ENCODE data around the gene STOX1. TPM values are rescaled to one million over a fixed set of nuclear protein-coding genes. Genes with fewer than 3 reads are reported as not detected.

The STOX1 gene
- total and polyA plus RNA-seq, 8 donors, result 0.73 to 1.8 (median 1.1) TPM

DNA sequence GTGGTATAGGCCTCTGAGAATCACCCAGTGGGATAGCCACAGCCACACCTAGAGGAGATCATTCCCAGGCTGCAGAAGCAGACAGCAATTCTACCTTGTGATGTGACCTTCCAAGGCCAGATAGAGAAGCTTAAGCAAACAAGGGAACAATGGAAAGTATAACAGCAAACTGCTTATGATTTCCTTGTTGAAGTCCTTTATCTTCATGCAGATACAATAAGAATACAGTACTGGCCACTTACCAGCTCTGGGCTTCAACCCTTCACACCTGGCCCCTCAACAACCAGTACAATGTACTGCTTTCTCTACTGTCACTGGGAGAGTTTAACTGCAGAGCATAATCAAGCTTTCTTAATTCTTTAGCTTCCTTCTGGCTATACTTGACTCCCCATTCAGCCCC lies 51.2 kb downstream of the STOX1 start:
- FAIRE-seq, result no peak
- H3K36me3 ChIP-seq, result no peaks in the 10 kb centered on the region
- ATAC-seq, result no peak
- H3K9me3 ChIP-seq, result no peaks in the 10 kb centered on the region
- intact Hi-C loops (cut with DNase I), result no loop called here
- no peaks in the 10 kb centered on the region for H3K4me1 ChIP-seq
- DNase-seq, result no peak
- TF ChIP-seq, protein P1, sequence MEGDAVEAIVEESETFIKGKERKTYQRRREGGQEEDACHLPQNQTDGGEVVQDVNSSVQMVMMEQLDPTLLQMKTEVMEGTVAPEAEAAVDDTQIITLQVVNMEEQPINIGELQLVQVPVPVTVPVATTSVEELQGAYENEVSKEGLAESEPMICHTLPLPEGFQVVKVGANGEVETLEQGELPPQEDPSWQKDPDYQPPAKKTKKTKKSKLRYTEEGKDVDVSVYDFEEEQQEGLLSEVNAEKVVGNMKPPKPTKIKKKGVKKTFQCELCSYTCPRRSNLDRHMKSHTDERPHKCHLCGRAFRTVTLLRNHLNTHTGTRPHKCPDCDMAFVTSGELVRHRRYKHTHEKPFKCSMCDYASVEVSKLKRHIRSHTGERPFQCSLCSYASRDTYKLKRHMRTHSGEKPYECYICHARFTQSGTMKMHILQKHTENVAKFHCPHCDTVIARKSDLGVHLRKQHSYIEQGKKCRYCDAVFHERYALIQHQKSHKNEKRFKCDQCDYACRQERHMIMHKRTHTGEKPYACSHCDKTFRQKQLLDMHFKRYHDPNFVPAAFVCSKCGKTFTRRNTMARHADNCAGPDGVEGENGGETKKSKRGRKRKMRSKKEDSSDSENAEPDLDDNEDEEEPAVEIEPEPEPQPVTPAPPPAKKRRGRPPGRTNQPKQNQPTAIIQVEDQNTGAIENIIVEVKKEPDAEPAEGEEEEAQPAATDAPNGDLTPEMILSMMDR (IDR thresholded peaks at IDR 0.05), result no peak
- H3K27me3 ChIP-seq, result no peaks in the 10 kb centered on the region
- no peak overlapping the region for H3K27ac ChIP-seq
- no peak overlapping the region for H3K4me3 ChIP-seq

DNA sequence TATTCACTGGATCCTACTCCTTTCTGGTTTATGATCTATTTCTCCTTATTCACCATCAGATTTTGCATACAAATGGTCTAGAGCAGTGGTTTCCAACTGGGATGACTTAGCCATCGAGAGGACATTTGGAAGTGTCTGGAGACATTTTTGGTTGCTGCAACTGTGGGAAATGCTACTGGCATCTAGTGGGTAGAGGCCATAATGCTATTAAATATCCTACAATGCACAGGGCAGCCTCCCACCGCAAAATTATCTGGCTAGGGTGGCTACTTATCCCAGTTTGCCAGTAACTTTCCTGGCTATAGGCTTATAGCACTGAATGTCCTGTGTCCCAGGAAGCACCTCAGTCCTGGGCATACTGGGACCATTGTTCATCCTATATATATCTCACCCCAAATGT lies 52.3 kb downstream of the STOX1 start:
- no peak for FAIRE-seq
- Histone ChIP-seq H3K27me3 (no peaks in the 10 kb centered on the region), H3K4me3 (no peak overlapping the region), H3K36me3 (no peaks in the 10 kb centered on the region), H3K9me3 (no peaks in the 10 kb centered on the region), H3K4me1 (no peaks in the 10 kb centered on the region), H3K27ac (no peak overlapping the region)
- intact Hi-C loops (cut with DNase I), result no loop called here
- TF ChIP-seq, protein P1 (IDR thresholded peaks at IDR 0.05), result no peak
- no peak for ATAC-seq
- no peak for DNase-seq
- WGBS, 2 donors, result 98 to 100% methylated on average over 2 of the region's 2 CpGs

DNA sequence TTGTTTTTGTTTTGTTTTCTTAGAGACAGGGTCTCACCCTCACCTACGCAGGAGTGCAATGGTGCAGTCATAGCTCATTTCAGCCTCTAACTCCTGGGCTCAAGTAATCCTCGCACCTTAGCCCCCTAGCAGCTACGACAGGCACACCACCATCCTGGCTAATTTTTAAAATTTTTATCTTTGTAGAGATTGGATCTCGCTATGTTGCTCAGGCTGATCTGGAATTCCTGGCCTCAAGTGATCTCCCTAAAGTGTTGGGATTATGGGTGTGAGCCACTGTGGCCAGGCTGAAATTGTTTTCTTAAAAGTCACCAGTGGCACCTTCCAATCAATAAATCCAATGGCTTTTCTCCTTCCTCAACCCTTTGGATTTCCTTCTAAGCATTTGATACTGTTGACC lies 52.9 kb downstream of the STOX1 start:
- Histone ChIP-seq H3K4me1 (no peaks in the 10 kb centered on the region), H3K4me3 (no peak overlapping the region), H3K27ac (no peak overlapping the region), H3K36me3 (no peaks in the 10 kb centered on the region), H3K27me3 (no peaks in the 10 kb centered on the region), H3K9me3 (no peaks in the 10 kb centered on the region)
- intact Hi-C loops (cut with DNase I), result no loop called here
- no peak for DNase-seq
- FAIRE-seq, result no peak
- TF ChIP-seq, protein P1 (IDR thresholded peaks at IDR 0.05), result no peak
- ATAC-seq, result no peak
- 92 to 93% methylated on average over 4 of the region's 4 CpGs for WGBS, 2 donors

DNA sequence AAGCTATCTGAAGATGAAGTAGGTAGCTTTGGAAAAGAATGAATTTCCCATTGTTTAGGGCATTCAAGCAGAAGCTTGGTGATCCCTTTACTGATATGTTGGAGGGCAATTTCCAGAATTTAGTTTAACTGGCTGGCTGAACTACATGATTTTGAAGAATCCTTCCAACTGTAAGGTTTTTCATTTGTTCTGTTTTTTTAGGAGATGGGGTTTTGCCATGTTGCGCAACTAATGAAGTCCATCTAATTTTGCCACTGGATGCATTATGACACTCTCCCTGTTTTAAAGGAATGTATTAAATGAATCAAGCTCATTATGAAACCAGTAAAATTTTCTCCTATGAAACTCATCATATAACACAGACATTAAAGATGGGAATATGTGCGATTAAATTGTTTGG lies 67.7 kb downstream of the STOX1 start:
- Histone ChIP-seq H3K9me3 (no peaks in the 10 kb centered on the region), H3K27me3 (no peaks in the 10 kb centered on the region), H3K4me1 (no peaks in the 10 kb centered on the region), H3K4me3 (no peak overlapping the region), H3K36me3 (no peaks in the 10 kb centered on the region), H3K27ac (no peak overlapping the region)
- ATAC-seq, result no peak
- TF ChIP-seq, protein P1 (IDR thresholded peaks at IDR 0.05), result no peak
- WGBS, 2 donors, result 95 to 96% methylated on average over 2 of the region's 2 CpGs
- intact Hi-C loops (cut with DNase I), result no loop called here
- FAIRE-seq, result no peak
- DNase-seq, result no peak

DNA sequence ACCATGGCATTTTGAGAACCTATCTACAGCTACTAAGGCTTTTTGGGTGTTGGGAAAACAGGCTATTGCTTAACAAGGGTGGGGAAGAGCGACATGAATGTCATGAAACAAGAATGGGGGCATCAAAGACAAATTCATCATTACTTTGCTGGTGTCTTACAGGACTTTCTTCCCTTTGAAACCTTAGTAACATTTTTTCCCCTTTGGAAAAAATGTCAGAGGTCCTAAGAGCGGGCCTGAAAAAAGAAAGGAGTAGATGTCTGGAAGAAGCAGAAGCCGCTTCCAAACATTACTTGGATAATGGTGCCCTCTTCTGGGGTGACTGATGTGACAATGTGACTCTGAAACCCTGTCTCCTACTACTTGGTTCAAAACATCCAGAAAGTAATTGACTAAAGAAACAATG lies 70.0 kb downstream of the STOX1 start:
- Histone ChIP-seq H3K36me3 (no peaks in the 10 kb centered on the region), H3K9me3 (no peaks in the 10 kb centered on the region), H3K4me3 (no peak overlapping the region), H3K27ac (no peak overlapping the region), H3K4me1 (peaks cover 1 to 9% (median 2%) of the 10 kb centered on the region in 3 donors), H3K27me3 (no peaks in the 10 kb centered on the region)
- DNase-seq (peak in 3 of 6 donors; percentile 13 to 46 (median 22)), FAIRE-seq (no peak), ATAC-seq (no peak)
- WGBS, 2 donors, result 43 to 46% methylated on average over 3 of the region's 3 CpGs
- intact Hi-C loops (cut with DNase I), result no loop called here
- TF ChIP-seq, protein P1 (IDR thresholded peaks at IDR 0.05), result peak in 2 of 4 donors; percentile 15 to 19

Data from pancreas (tissue), 10 donors.